ENCODE data around the gene RNASEH1.
"Not testable (repeated sequence)": the region's sequence is repeated elsewhere in the genome, so short reads cannot be mapped to it uniquely, and the experiment has no call there.

RNASEH1 gene

DNA sequence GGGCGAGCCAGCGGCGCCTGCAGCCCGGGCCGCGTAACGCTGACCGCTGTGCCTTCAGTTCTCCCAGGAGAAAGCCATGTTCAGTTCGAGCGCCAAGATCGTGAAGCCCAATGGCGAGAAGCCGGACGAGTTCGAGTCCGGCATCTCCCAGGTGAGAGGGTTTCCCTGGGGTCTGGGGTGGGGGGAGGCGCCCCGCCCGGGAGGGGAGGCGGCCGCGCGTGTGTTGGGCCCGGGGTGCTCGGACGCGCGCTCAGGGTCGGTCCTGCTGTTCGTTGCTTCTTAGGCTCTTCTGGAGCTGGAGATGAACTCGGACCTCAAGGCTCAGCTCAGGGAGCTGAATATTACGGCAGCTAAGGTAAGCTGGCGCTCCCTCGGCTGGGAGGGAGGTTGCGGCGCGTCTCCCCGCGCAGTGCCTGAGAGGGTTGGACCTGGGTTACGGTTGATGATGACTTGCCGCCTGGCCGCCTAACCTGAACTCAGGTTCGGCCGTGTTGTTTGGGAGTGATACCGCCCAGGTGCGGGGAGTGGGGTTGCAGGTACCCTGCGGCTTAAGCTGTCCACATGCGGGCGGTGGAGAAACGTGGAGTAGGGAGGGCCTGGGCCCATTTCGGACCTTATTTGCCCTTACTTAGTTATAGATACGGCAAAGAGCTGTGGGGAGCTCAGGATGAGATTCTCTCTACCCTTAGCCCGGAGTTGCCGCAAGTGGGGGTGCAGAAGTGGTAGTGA is 17.6 kb upstream of the RNASEH1 start:
- TF ChIP-seq, protein P1, sequence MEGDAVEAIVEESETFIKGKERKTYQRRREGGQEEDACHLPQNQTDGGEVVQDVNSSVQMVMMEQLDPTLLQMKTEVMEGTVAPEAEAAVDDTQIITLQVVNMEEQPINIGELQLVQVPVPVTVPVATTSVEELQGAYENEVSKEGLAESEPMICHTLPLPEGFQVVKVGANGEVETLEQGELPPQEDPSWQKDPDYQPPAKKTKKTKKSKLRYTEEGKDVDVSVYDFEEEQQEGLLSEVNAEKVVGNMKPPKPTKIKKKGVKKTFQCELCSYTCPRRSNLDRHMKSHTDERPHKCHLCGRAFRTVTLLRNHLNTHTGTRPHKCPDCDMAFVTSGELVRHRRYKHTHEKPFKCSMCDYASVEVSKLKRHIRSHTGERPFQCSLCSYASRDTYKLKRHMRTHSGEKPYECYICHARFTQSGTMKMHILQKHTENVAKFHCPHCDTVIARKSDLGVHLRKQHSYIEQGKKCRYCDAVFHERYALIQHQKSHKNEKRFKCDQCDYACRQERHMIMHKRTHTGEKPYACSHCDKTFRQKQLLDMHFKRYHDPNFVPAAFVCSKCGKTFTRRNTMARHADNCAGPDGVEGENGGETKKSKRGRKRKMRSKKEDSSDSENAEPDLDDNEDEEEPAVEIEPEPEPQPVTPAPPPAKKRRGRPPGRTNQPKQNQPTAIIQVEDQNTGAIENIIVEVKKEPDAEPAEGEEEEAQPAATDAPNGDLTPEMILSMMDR (IDR thresholded peaks at IDR 0.05; ENCODE audit: extremely low read depth, insufficient read depth, missing control alignments), result no peak
- DNase-seq (ENCODE audit: low spot score), result no peak
- in situ Hi-C loops (cut with MboI; ENCODE audit: low pct_unique_long_range_greater_than_20kb, low sequenced_read_pairs, unreplicated experiment), result no loop called here

DNA sequence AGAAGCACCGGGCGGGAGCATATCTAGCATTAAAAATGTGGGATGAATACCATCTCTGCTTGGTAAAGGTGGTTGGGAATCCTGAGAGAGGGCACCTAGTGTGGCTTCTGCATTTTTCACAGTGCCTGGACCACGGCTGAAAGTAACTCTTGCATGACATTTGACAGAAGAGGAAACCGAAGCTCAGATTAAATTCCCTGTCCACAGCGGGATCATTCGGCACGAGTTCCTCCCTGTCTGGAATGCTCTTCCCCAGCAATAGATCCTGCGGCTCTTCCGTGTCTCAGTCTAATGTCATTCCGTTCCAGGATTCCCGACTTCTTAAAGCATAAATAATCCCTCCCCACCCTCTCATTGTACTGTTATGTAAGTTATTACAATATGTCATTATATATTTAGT is 16.0 kb upstream of the RNASEH1 start:
- in situ Hi-C loops (cut with MboI; ENCODE audit: low pct_unique_long_range_greater_than_20kb, low sequenced_read_pairs, unreplicated experiment), result no loop called here
- no peak for DNase-seq (ENCODE audit: low spot score)
- TF ChIP-seq, protein P1 (IDR thresholded peaks at IDR 0.05; ENCODE audit: extremely low read depth, insufficient read depth, missing control alignments), result no peak

DNA sequence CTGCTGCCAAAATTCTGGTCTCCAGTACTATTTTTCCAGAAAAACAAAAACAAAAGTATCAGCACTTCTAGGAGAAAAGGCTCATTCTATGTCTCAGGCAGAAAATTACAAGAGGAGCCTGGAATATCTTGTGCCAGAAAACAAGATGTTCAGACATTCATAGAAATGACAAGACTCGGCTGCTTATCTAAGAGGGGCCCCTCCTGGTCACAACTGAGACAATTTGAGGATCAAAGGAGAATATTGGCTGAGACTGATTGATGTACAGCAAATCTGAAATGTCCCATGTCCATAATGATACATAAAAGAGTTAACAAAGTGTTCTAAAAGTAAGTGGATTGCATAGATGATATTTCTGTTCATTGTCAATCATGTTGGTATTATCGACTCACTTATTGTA is 14.5 kb upstream of the RNASEH1 start:
- TF ChIP-seq, protein P1 (IDR thresholded peaks at IDR 0.05; ENCODE audit: extremely low read depth, insufficient read depth, missing control alignments), result no peak
- DNase-seq (ENCODE audit: low spot score), result no peak
- in situ Hi-C loops (cut with MboI; ENCODE audit: low pct_unique_long_range_greater_than_20kb, low sequenced_read_pairs, unreplicated experiment), result no loop called here

DNA sequence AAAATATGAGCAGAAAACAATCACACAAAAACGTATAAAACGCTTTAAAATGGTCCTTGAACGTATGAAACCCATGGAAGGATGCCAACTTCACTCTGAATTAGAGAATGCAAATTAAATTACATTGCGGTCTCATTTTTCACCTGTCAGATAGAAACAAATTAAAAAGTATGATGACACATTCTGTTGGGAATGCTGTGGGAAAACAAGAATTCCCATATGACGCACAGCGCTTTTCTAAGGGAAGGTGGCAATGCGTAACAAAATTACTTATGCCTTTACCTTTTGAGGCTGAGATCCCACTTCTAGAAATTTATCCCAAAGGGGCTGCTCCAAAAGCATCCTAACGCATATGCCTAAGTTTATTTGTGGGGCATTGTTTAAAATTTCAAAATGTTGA is 13.2 kb upstream of the RNASEH1 start:
- no peak for DNase-seq (ENCODE audit: low spot score)
- TF ChIP-seq, protein P1 (IDR thresholded peaks at IDR 0.05; ENCODE audit: extremely low read depth, insufficient read depth, missing control alignments), result no peak
- in situ Hi-C loops (cut with MboI; ENCODE audit: low pct_unique_long_range_greater_than_20kb, low sequenced_read_pairs, unreplicated experiment), result no loop called here

DNA sequence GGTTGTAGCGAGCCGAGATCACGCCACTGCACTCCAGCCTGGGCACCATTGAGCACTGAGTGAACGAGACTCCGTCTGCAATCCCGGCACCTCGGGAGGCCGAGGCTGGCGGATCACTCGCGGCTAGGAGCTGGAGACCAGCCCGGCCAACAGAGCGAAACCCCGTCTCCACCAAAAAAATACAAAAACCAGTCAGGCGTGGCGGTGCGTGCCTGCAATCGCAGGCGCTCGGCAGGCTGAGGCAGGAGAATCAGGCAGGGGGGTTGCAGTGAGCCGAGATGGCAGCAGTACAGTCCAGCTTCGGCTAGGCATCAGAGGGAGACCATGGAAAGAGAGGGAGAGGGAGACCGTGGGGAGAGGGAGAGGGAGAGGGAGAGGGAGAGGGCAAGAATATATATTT is 11.5 kb upstream of the RNASEH1 start:
- in situ Hi-C loops (cut with MboI; ENCODE audit: low pct_unique_long_range_greater_than_20kb, low sequenced_read_pairs, unreplicated experiment); DNase-seq (ENCODE audit: low spot score): not testable (repeated sequence)

DNA sequence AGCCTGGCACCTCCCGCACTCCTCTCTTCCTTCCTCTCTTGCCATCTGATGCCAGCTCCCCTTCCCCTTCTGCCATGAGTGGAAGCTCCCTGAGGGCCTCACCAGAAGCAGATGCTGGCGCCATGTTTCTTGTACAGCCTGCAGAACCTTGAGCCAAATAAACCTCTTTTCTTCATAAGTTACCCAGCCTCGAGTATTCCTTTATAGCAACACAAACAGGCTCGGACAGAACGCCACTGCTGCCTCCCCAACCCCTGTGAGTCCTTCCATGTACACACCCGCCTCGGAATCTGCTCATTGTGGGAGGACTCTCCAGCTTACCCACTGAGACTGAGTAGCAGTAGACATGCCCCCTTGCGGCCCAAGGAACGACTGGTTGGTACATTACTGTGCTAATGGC is 8.7 kb upstream of the RNASEH1 start:
- TF ChIP-seq, protein P1 (IDR thresholded peaks at IDR 0.05; ENCODE audit: extremely low read depth, insufficient read depth, missing control alignments), result no peak
- DNase-seq (ENCODE audit: low spot score), result no peak
- in situ Hi-C loops (cut with MboI; ENCODE audit: low pct_unique_long_range_greater_than_20kb, low sequenced_read_pairs, unreplicated experiment), result no loop called here

DNA sequence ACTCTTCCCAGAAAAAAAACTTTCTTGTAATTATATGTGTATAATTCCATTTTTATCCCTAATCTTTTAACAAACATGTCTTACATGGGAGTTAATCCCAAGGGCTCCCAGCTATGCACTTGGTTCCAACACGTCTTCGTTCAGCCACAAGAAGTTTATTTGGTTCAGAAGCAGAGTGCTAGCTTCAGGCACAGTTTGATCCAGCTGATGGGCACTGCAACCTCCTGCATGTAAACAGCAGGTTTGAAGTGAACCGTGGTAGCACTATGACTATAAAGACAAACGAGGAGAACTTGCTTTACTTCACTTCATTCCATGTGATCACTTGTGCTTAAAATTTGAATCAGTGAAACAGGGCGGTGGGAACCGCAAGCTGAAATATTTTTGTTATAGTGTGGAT is 7.0 kb upstream of the RNASEH1 start:
- in situ Hi-C loops (cut with MboI; ENCODE audit: low pct_unique_long_range_greater_than_20kb, low sequenced_read_pairs, unreplicated experiment), result no loop called here
- TF ChIP-seq, protein P1 (IDR thresholded peaks at IDR 0.05; ENCODE audit: extremely low read depth, insufficient read depth, missing control alignments), result no peak
- no peak for DNase-seq (ENCODE audit: low spot score)
